PC-9 (cell line): ENCODE measurements around the gene APPL1. TPM values are rescaled to one million over a fixed set of nuclear protein-coding genes. Genes with fewer than 3 reads are reported as not detected.

ENCODE experiments used
- BruUV-seq: library from RNA; stranded (reverse); fragments of 400-500 nt; replicated peaks from 2 replicates; lab custom pipeline; 2021; lab: Mats Ljungman, UMichigan
- CTCF ChIA-PET: fragments of 300-600 bp; sonication (Branson Sonifier 250); formaldehyde crosslinking; loops from one replicate; lab custom pipeline; 2022; ENCODE audit warnings: antibody characterized with exemption; lab: Charles Lee
- POLR2A ChIA-PET: fragments of 300-600 bp; sonication (Branson Sonifier 250); formaldehyde crosslinking; loops from one replicate; lab custom pipeline; 2022; ENCODE audit warnings: antibody characterized with exemption; ENCODE audit not compliant: unreplicated experiment; lab: Charles Lee
- DNase-seq, 2 experiments: peaks; one replicate each; pipeline versions ENCODE4 v3.0.0 to v3.0.0-alpha.2; 2015 to 2022; ENCODE audit warnings: mixed read lengths in 1 of 2
- H2AFZ ChIP-seq: fragments of 200-600 bp; sonication (generic); 2 replicates; pipeline ENCODE4 v1.8.1; 2017; ENCODE audit warnings: antibody characterized with exemption
- H3F3A ChIP-seq: fragments of 200-600 bp; sonication (generic); 2 replicates; pipeline ENCODE4 v1.8.1; 2017; ENCODE audit warnings: antibody characterized with exemption, mild to moderate bottlenecking, low read depth; ENCODE audit not compliant: insufficient read depth
- H3K27ac ChIP-seq: fragments of 200-600 bp; sonication (generic); 2 replicates; pipeline ENCODE4 v1.6.1; 2016; ENCODE audit warnings: mixed run types
- H3K27me3 ChIP-seq: fragments of 200-600 bp; sonication (generic); 2 replicates; pipeline ENCODE4 v1.6.1; 2016; ENCODE audit warnings: low read depth, mixed run types; ENCODE audit not compliant: insufficient read depth
- H3K36me3 ChIP-seq: fragments of 200-600 bp; sonication (generic); 2 replicates; pipeline ENCODE4 v1.6.1; 2016; ENCODE audit warnings: low read depth, mixed run types
- H3K4me1 ChIP-seq: fragments of 200-600 bp; sonication (generic); replicated peaks from 2 replicates; pipeline ENCODE4 v1.6.1; 2016; ENCODE audit warnings: mixed run types; ENCODE audit not compliant: insufficient read depth
- H3K4me2 ChIP-seq: fragments of 200-600 bp; sonication (generic); 2 replicates; pipeline ENCODE4 v1.6.1; 2017; ENCODE audit warnings: mixed run types
- H3K4me3 ChIP-seq: fragments of 200-600 bp; sonication (generic); 2 replicates; pipeline ENCODE4 v1.6.1; 2016; ENCODE audit warnings: mixed run types
- H3K79me2 ChIP-seq: fragments of 200-600 bp; sonication (generic); 2 replicates; pipeline ENCODE4 v1.6.1; 2017; ENCODE audit warnings: low read depth, mixed run types
- H3K9me2 ChIP-seq: fragments of 200-600 bp; sonication (generic); 2 replicates; pipeline ENCODE4 v1.8.1; 2017; ENCODE audit warnings: mild to moderate bottlenecking; ENCODE audit not compliant: insufficient read depth
- H3K9me3 ChIP-seq: fragments of 200-600 bp; sonication (generic); 2 replicates; pipeline ENCODE4 v1.8.1; 2016; ENCODE audit warnings: low read depth; ENCODE audit not compliant: insufficient read depth
- H4K20me1 ChIP-seq: fragments of 200-600 bp; sonication (generic); 2 replicates; pipeline ENCODE4 v1.8.1; 2017; ENCODE audit not compliant: insufficient read depth
- CTCF ChIP-seq: fragments of 200-600 bp; sonication (generic); conservative IDR thresholded peaks from 2 replicates; pipeline ENCODE4 v1.6.1; 2017; ENCODE audit warnings: mixed run types, antibody characterized with exemption, mild to moderate bottlenecking, moderate library complexity
- EZH2 ChIP-seq: fragments of 200-600 bp; sonication (generic); IDR thresholded peaks from 2 replicates; pipeline ENCODE4 v1.8.0; 2017; ENCODE audit warnings: antibody characterized with exemption, low read depth
- intact Hi-C: fragments of 100-400 bp; cut with micrococcal nuclease; formaldehyde crosslinking; loops from one replicate; pipeline ENCODE4 v1.10.0; 2022; ENCODE audit not compliant: unreplicated experiment
- total RNA-seq: library from RNA; stranded (reverse); gene quantifications from 2 replicates; pipeline ENCODE4 v1.2.3, GENCODE V29; 2021

Gene APPL1
- total RNA-seq, 1 experiment from 2014 or later, result 34.1 TPM

GRCh38 chr3:57279685-57280084 is 52.2 kb downstream of the APPL1 start:
- Histone ChIP-seq H3K9me3 (no peaks in the 10 kb centered on the region), H3K4me2 (no peak overlapping the region), H3K4me3 (no peak overlapping the region), H3K27me3 (no peaks in the 10 kb centered on the region), H3K79me2 (no peaks in the 10 kb centered on the region), H3K36me3 (no peaks in the 10 kb centered on the region), H3K27ac (no peak overlapping the region), H2AFZ (no peak overlapping the region), H4K20me1 (no peaks in the 10 kb centered on the region), H3K4me1 (no peaks in the 10 kb centered on the region), H3K9me2 (no peaks in the 10 kb centered on the region), H3F3A (no peaks in the 10 kb centered on the region)
- no peak for TF ChIP-seq EZH2
- no peak for TF ChIP-seq CTCF
- CTCF ChIA-PET, result no interaction called here
- no TSS peak for BruUV-seq
- no peak for DNase-seq
- POLR2A ChIA-PET, result interaction anchor here (0.5 to 0.7 kb wide), 3 partner anchors 9 to 302 kb away, joined by 7 to 12 read pairs (median 8); no protein-coding TSS in a partner anchor
- intact Hi-C loops, result no loop called here

GRCh38 chr3:57281715-57282114 is 54.2 kb downstream of the APPL1 start:
- no peaks in the 10 kb centered on the region for H3K9me2 ChIP-seq
- no peaks in the 10 kb centered on the region for H3K4me1 ChIP-seq
- no peaks in the 10 kb centered on the region for H3K36me3 ChIP-seq
- no peak overlapping the region for H3K4me2 ChIP-seq
- ChIA-PET POLR2A (no interaction called here), CTCF (no interaction called here)
- no peak overlapping the region for H2AFZ ChIP-seq
- no peaks in the 10 kb centered on the region for H3K27me3 ChIP-seq
- no peaks in the 10 kb centered on the region for H3F3A ChIP-seq
- BruUV-seq, result no TSS peak
- no peaks in the 10 kb centered on the region for H4K20me1 ChIP-seq
- intact Hi-C loops, result no loop called here
- no peak overlapping the region for H3K4me3 ChIP-seq
- no peaks in the 10 kb centered on the region for H3K79me2 ChIP-seq
- H3K9me3 ChIP-seq, result no peaks in the 10 kb centered on the region
- peak in 1 of 2 experiments; percentile 53 for DNase-seq
- no peak overlapping the region for H3K27ac ChIP-seq
- TF ChIP-seq CTCF, result no peak
- no peak for TF ChIP-seq EZH2

- BruUV-seq, result no TSS peak
- Histone ChIP-seq H3K9me2 (no peaks in the 10 kb centered on the region), H3K4me2 (no peak overlapping the region), H4K20me1 (no peaks in the 10 kb centered on the region), H3K4me3 (no peak overlapping the region), H3K36me3 (no peaks in the 10 kb centered on the region), H2AFZ (no peak overlapping the region), H3K9me3 (no peaks in the 10 kb centered on the region), H3K79me2 (no peaks in the 10 kb centered on the region), H3K27me3 (no peaks in the 10 kb centered on the region), H3F3A (no peaks in the 10 kb centered on the region), H3K4me1 (no peaks in the 10 kb centered on the region), H3K27ac (no peak overlapping the region)
- intact Hi-C loops, result no loop called here
- ChIA-PET POLR2A (no interaction called here), CTCF (no interaction called here)
- no peak for DNase-seq
- no peak for TF ChIP-seq CTCF
- no peak for TF ChIP-seq EZH2
Observed at GRCh38 chr3:57283334-57283733, 55.8 kb downstream of the APPL1 start.
